GM18519 (cell line): ENCODE results near the gene CHD6.

Experiments
- ATAC-seq: cut with Tn5 transposase; IDR thresholded peaks from one replicate; pipeline ENCODE4 v1.9.1; 2021; ENCODE audit warnings: mild to moderate bottlenecking, moderate library complexity; ENCODE audit not compliant: unreplicated experiment, low FRiP score

Gene CHD6

DNA sequence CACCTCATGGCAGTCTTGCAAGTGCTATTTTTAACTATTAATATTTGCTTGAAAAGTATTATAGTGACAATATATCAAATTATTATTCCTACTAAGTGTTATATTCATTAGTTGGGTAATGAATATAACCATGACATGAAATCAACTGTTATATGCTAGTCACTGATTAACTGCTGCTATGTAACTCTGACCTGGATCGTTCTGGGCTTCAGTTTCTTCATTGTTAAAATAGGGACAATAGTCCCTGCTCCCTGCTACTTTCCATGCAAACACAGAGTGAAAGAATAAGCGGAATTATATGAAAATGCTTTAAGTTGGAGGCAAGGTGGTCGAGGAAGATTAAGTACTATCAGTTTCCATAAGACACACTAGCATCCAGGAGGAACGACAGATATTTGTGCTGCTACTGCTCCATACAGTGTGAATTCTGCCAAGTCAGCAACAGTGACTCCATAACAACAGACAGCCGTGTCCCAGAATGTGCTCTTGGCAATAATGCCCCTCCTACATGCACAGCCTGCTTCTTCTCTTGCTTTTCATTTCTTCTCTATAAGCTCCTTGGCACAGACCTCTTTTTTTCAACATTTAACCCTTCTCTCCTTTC, 107.2 kb downstream of the CHD6 start:
- no peak for ATAC-seq

- no peak for ATAC-seq
Observed at GRCh38 chr20:41510224-41510623, 108.0 kb downstream of the CHD6 start.

DNA sequence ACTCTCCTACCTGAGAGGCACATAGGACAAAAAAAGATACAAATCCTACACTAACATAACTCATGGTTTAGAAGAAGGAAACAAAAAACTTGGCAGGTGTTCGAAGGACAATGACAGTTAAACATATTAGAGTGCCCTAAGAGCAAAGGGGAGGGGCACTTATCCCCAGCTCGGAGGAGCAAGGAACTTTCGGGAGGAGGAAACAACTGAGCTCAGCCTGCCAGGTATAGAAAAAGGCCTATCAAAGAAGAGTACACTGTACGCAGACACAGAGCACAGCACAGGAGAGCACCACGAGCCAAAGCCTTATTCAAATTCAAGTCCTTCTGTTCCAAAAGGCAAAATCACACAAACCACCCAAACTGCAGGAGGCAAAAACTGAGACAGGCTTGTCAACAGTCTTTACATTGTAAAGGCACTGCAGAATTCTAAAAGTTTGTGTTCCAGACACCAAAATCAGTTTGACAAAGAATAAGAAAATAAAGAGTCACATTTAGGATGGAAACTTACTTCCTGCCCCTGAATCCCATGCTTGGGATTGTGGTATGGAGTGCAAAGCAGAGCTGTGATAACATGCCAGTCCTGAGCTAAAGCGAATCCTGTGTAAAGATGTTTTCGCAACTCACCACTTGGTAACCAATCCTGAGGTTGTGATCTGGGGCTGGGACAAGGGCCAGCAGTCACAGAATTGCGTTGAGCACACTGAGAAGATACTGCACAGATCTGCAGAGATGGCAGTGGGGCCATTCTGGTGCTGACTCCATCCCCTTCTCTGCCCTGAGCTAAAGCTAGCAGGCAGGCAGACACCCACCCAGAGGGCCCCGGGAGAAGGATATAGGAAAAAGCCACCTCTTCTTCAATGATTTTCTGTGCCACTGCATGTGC, 108.6 kb downstream of the CHD6 start:
- no peak for ATAC-seq

GRCh38 chr20:41508335-41508734, 109.8 kb downstream of the CHD6 start:
- no peak for ATAC-seq

GRCh38 chr20:41507851-41508250, 110.3 kb downstream of the CHD6 start:
- no peak for ATAC-seq

DNA sequence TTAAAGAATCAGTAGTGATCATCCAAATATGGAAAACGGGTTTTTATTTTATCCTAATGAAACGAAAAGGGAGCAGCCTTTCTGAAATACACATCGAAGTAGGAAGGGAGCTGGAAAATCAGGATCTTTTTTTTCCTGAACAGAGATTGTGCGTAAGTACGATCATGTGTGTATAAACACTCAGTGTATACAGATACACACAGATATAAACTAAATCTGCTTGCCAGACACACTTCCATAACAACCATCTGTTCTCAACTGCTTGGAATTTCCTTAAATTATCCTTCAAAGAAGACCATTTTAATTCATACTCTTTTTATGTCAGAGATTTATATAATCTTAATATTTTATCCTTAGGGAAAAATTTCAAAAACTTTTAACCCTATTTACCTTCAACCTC, 110.7 kb downstream of the CHD6 start:
- ATAC-seq: no peak

DNA sequence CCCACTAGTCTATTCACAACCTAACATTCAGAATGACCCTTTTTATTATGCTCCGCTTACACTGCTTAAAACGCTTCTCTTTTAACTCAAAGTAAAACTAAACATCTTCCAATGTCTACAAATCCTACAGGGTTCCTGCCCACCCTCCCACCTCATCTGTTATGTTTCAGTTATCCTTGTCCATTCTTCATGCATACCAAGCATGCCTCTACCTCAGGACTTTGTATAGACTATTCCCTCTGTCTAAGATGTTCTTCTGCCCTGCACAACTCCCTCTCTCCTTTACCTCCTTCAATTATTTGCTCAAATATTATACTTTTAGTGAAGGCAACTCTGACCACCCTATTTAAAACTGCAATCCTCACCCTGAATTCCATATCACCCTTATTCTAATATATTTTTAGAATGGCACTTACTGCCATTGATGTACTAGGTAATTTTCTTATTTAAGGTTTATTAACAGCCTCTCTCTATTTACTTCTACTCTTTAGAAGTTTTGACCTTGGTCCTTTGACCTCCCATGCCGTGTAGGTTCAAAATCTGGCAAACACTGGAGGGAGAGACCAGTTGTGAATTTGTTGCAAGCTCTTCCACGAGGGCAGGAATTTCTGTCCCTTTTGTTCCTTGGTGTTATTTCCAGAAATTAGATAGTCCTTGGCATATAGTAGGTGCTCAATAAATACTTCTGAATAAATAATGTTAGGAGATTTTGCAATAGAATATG, 111.8 kb downstream of the CHD6 start:
- ATAC-seq: no peak

- ATAC-seq: no peak
Observed at GRCh38 chr20:41505184-41505583, 113.0 kb downstream of the CHD6 start.

GRCh38 chr20:41501376-41501775, 116.8 kb downstream of the CHD6 start:
- no peak for ATAC-seq

DNA sequence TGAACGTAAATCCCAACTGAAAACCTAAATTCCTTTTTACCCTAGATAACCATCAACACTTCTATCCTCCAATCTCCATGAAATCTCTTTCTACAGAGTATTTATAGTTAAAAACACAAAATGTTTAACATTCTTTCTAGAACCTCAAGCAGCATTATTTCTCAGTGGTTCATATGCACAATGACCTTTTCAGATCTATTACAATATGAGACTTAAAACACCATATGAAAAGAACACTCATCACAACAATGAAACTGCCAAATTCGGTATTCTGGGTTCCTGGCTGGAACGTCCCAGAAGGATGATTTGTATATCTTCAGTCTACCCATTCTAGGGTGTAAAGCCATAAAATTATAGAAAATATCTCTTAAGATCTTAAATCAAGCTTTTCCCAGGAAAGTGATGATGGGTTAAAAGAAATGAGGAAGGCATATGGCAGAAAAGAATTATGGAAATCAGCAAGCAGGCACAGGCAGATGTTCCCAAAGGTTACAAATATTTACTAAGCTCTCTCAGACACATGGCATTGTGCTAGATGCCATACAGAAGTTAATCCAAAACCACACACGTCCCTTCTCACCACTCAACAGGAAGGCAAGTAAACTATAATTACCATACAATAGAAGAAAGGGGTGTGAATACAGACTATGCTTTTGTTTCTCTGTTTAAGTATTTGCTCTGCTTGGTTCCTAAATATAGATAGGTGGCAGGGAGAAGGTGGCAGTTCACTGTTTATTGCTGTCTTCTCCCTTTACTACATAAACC, 118.0 kb downstream of the CHD6 start:
- no peak for ATAC-seq

- ATAC-seq: no peak
Observed at GRCh38 chr20:41499064-41499463, 119.1 kb downstream of the CHD6 start.

DNA sequence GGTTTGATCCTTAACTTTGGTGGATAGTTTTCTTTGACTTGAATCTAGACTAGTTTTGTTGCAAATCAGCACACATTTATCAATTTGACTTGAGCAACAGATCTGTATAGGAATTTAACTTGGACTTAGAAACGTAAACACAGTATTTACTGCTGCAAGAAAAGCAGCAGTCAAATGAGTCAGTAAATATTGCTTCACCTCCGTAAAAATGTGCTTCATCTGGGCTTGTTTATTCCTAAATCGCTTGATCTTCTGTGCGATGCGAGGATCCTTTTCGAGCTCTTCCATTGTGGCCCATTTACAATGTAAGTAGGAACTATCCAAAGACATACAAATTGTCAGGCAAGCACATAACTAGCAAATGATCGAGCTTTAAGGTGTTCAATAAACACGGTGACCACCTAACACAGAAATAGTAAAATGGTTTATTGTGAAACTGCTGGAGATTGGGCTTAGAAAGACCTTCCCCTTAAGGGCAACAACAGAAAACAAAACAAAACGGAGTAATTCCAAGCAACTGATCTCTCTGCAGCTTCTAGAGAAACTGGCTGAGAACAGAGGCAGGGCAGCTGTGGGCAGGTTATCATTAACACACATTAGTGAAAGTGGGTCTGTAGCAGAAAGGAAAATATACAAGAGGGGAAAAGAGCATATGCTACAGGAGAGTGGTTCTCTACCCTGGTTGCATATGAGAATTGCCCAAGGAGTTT, 120.8 kb downstream of the CHD6 start:
- ATAC-seq: no peak

GRCh38 chr20:41494451-41494850, 123.7 kb downstream of the CHD6 start:
- no peak for ATAC-seq

DNA sequence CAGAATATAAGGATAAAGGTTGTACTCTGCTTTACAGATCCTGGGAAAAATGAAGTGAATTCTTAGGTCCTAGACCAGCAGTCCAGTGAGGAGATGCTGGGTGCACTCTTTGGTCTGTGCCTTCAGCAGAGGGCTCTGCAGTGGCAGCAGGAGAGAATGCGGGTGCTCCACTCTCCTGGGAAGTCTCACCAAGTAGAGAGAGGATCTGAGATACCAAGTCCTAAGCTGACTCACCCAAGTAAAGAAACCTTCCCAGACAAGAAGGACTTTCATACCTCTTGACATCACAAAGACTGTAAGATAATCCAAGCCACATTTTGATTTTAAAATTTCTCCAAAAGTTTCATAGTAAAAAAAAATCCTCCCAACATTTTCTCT, 134.6 kb downstream of the CHD6 start:
- no peak for ATAC-seq

DNA sequence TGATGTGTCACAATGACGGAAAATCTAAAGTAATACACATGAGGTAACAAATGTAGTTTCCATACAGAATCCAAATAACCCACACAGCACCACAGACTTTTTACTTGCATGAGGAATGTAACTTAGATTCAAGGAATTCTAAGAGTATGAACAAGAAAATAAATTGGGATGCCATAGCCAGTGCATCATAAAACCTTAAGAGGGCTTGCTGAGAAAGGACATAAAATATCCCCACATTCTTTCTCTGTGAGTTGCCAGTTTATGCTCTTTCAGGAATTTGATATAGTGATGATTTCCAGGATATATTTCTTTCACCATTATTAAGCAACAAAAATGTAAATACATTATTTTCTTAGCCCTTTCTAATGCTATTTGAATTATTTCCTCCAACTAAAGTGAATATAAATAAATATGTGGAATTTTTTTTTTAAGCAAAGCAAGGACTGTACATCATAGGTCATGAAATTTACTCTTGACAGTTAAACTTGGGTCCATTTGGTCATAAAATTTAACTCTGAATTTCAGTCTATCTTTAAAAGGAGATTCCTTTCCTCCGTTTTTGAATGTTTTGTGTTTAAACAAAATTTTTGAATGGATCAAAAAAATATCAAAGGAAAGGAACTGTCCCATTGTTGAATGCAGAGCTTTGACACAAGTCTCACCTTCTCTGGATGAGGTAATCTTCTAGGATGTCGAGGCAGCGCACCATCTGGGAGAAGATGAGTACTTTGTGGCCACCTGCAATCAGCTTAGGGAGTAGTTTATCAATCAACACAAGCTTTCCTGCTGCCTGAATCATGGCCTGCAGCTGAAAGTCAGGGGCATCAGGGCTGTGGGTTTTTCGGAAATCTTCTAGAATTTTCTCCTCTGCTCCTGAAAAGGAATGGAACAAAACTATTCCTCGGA, 135.3 kb downstream of the CHD6 start:
- ATAC-seq: no peak

- ATAC-seq: no peak
Observed at GRCh38 chr20:41480054-41480770, 138.0 kb downstream of the CHD6 start.

DNA sequence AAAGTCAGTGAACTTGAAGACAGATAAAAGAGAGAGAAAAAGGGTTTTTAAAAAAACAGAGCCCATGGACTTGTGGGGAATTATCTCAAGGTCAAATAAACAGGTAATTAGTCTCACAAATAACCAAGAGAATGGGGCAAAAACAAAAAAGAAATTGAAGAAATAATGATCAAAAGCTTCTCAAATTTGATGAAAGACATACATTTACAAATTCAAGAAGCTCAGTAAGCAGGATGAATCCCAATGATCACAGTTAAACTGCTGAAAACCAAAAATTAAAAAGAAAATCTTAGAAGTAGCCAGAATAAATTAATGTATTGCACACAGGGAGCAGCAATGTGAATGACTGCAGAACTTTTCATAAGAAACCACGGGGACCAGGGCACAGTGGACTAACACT, 139.1 kb downstream of the CHD6 start:
- ATAC-seq: no peak

DNA sequence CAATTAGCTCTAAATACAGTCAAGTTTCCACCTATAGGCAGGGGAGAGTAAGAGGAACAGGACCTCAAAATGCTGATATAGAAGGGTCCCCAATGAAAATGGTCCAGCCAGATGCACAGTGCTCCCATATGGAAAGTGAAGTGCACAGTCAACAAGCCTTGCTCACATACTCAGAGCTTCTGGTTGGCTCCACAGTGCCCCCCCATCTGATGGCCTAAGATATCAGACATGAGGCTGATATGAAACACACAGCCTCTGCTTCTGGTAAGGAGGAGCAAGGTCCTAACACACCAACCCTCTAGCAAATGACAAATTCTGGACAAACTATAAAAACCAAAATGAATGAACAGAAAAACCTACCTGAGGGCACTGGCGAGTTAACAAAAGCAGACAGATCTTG, 140.2 kb downstream of the CHD6 start:
- ATAC-seq: no peak

DNA sequence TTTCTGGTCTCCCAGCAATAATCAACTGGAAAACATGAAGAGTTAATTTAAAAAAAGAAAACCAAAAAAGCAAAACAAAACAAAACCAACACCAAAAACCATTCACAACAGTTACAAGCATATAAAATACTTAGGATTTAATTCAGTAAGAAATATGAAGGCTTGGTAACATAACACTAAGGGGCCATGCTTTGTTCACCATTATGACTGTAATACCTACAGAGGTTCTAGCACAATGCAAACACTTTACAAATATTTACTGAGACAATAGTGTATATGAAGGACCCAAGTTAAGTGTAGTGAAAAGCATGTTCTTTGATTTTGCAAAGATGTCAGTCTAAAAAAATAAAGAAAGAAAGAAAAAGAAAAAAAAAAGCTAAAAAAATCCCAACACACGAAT, 141.7 kb downstream of the CHD6 start:
- no peak for ATAC-seq
